ENCODE measurements around the gene DNAH11.

The DNAH11 gene

DNA sequence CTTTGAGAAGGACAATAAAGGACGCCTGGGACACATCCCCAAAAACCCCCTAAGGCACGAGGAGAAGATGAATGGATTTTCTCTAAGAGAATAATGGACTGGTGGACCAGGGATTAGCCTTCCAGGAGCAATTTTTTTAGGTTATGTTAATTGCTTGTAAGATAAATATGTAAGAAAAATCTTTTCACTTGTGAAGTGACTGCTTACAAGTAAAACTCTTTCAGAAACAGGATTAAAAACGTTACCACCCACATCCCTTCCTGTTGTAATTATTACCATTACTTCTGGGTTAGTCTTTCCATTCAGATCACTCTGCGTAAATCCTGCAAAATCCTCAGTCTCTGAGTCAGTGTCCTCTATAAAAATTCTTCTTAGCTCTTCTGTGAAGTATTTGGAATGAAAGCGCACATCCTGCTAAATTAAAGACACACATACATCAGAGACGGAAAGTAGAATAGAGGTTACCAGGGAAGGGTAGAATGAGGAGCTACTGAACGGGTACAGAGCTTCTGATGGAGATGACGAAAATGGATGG is 368.6 kb downstream of the DNAH11 start:
- no peak for DNase-seq (ENCODE audit: low read depth in 1 of 2, low spot score in 1 of 2)
- Histone ChIP-seq H3K27me3 (ENCODE audit: insufficient read depth, poor library complexity, severe bottlenecking) (no peaks in the 10 kb centered on the region), H3K4me3 (replicated peaks; ENCODE audit: insufficient read depth, low read length) (no peak overlapping the region), H3K27ac (replicated peaks) (no peak overlapping the region)
- TF ChIP-seq SPI1 (IDR thresholded peaks at IDR 0.05; ENCODE audit: borderline replicate concordance, low read depth) (no peak), REST (IDR thresholded peaks at IDR 0.05; ENCODE audit: insufficient replicate concordance, low read depth) (no peak), POLR2AphosphoS5 (IDR thresholded peaks at IDR 0.05; ENCODE audit: low read depth) (no peak), GABPA (IDR thresholded peaks at IDR 0.05; ENCODE audit: low read depth) (no peak)
- TF ChIP-seq, protein P1, sequence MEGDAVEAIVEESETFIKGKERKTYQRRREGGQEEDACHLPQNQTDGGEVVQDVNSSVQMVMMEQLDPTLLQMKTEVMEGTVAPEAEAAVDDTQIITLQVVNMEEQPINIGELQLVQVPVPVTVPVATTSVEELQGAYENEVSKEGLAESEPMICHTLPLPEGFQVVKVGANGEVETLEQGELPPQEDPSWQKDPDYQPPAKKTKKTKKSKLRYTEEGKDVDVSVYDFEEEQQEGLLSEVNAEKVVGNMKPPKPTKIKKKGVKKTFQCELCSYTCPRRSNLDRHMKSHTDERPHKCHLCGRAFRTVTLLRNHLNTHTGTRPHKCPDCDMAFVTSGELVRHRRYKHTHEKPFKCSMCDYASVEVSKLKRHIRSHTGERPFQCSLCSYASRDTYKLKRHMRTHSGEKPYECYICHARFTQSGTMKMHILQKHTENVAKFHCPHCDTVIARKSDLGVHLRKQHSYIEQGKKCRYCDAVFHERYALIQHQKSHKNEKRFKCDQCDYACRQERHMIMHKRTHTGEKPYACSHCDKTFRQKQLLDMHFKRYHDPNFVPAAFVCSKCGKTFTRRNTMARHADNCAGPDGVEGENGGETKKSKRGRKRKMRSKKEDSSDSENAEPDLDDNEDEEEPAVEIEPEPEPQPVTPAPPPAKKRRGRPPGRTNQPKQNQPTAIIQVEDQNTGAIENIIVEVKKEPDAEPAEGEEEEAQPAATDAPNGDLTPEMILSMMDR (IDR thresholded peaks at IDR 0.05; ENCODE audit: insufficient read depth, low read length) = no peak

DNA sequence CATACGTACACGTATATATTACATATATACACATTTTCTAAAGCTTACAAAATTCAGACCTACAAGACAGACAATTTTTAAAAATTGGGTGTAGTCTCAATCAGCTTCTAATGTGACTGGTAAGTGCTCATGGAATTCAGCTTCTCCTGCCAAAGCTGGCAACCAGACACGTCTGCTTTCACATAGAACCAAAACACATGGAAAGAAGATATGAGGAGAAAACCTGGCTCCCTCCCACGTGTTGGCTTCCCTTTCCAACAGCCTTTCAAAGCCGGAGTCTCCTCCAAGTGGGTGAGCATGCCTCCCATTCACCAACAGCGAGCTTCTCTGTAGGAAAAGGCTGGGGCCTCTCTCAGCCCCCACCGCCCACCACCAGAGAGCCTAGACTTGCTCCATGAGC is 369.5 kb downstream of the DNAH11 start:
- DNase-seq (ENCODE audit: low read depth in 1 of 2, low spot score in 1 of 2) = no peak
- Histone ChIP-seq H3K27me3 (ENCODE audit: insufficient read depth, poor library complexity, severe bottlenecking) (no peaks in the 10 kb centered on the region), H3K4me3 (replicated peaks; ENCODE audit: insufficient read depth, low read length) (no peak overlapping the region), H3K27ac (replicated peaks) (no peak overlapping the region)
- TF ChIP-seq POLR2AphosphoS5 (IDR thresholded peaks at IDR 0.05; ENCODE audit: low read depth) (no peak), SPI1 (IDR thresholded peaks at IDR 0.05; ENCODE audit: borderline replicate concordance, low read depth) (no peak), GABPA (IDR thresholded peaks at IDR 0.05; ENCODE audit: low read depth) (no peak)
- TF ChIP-seq, protein P1 (IDR thresholded peaks at IDR 0.05; ENCODE audit: insufficient read depth, low read length) = no peak

DNA sequence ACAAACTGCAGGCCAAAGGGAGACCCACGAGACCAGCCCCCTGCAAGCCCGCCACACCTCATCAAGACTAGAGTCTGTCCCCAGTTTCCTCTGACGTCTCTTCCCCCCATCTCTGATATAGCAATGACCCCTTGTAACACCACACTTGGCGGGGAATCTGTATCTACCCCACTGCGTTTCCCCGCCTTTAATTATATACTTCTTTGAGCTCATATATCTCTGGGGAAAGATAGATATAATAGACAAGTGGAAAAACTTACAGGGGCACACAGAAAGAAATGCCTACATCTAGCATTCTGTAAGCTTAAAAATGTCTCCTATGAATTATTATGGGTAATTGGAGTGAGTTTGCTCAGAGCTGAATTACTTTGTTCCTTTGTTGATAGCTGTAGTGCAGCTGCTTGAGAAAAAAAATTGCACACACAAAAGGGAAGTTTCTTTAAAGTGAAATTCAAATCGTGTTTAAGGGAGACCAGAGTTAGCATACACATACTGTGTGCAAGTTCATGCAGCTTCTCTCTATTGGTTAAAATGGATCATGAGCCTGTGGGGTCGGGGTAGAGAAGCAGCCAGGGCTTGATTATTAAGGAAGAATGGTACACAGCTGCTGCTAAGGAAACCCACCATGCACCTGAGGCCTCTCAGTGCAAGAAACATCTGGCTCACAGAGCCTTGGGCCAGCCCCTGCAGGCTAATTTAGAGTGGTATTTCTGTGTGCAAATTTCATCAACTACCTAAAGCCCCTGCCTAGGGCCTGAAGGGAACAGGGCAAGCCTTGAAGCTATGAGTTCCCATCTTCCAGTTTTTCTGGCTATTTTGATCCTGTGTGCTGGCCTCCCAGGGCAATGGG is 370.3 kb downstream of the DNAH11 start:
- no peak for DNase-seq (ENCODE audit: low read depth in 1 of 2, low spot score in 1 of 2)
- Histone ChIP-seq H3K27ac (replicated peaks) (no peak overlapping the region), H3K4me3 (replicated peaks; ENCODE audit: insufficient read depth, low read length) (no peak overlapping the region), H3K27me3 (ENCODE audit: insufficient read depth, poor library complexity, severe bottlenecking) (no peaks in the 10 kb centered on the region)
- TF ChIP-seq REST (IDR thresholded peaks at IDR 0.05; ENCODE audit: insufficient replicate concordance, low read depth) (no peak), SPI1 (IDR thresholded peaks at IDR 0.05; ENCODE audit: borderline replicate concordance, low read depth) (no peak), GABPA (IDR thresholded peaks at IDR 0.05; ENCODE audit: low read depth) (no peak), POLR2AphosphoS5 (IDR thresholded peaks at IDR 0.05; ENCODE audit: low read depth) (no peak)
- TF ChIP-seq, protein P1 (IDR thresholded peaks at IDR 0.05; ENCODE audit: insufficient read depth, low read length) = no peak
